Body of pancreas (tissue), 4 donors: ENCODE measurements around the gene ZNF579. TPM values are rescaled to one million over a fixed set of nuclear protein-coding genes. Genes with fewer than 3 reads are reported as not detected.

ENCODE experiments used
- ATAC-seq: fragments of 150-250 bp; one replicate; pipeline ENCODE4 v1.9.1; 2016
- DNase-seq, 4 donors: peaks; one replicate each; pipeline ENCODE4 v3.0.0-alpha.2; 2019
- H3K27ac ChIP-seq, 4 donors: fragments of 200-600 bp; sonication (generic); 1 replicate in 3 of 4; 2 replicates in 1 of 4; pipeline versions ENCODE4 v1.5.1 to v1.6.1; 2016 to 2019; ENCODE audit warnings: mild to moderate bottlenecking in 1 of 4, mixed read lengths in 1 of 4, moderate library complexity in 1 of 4
- H3K27me3 ChIP-seq, 2 donors: fragments of 200-600 bp; sonication (generic); one replicate each; pipeline ENCODE4 v1.6.0; 2016; ENCODE audit warnings: mild to moderate bottlenecking in 1 of 2
- H3K36me3 ChIP-seq, 2 donors: fragments of 200-600 bp; sonication (generic); replicated peaks in 1 of 2; 2 replicates each; pipeline ENCODE4 v1.5.1; 2016; ENCODE audit warnings: low read depth in 2 of 2; ENCODE audit not compliant: insufficient read depth in 1 of 2
- H3K4me1 ChIP-seq: fragments of 200-600 bp; sonication (generic); one replicate; pipeline ENCODE4 v1.6.0; 2016
- H3K4me3 ChIP-seq, 2 donors: fragments of 200-600 bp; sonication (generic); 1 replicate in 1 of 2; 2 replicates in 1 of 2; pipeline ENCODE4 v1.5.1; 2016 to 2019
- H3K9me3 ChIP-seq, 3 donors: fragments of 200-600 bp; sonication (generic); 1 replicate in 2 of 3; 2 replicates in 1 of 3; pipeline ENCODE4 v1.5.1; 2016
- CTCF ChIP-seq, 7 experiments: fragments of 450-650 bp in 4 of 7; fragments of 200-600 bp in 3 of 7; sonication (generic) in 3 of 7; IDR thresholded peaks; one replicate each; pipeline ENCODE4 v1.5.1; 2016 to 2019; ENCODE audit warnings: antibody characterized with exemption in 7 of 7
- POLR2A ChIP-seq, 3 donors: fragments of 450-650 bp; IDR thresholded peaks; one replicate each; pipeline ENCODE4 v1.6.1; 2016; ENCODE audit warnings: antibody characterized with exemption in 3 of 3, mild to moderate bottlenecking in 2 of 3
- WGBS, 2 donors: methylation state at CpG; one replicate each; pipeline ENCODE4 v1.1.5; 2017; 5-methylcytosine and 5-hydroxymethylcytosine counted together
- intact Hi-C: fragments of 100-400 bp; cut with DNase I; formaldehyde crosslinking; loops from one replicate; pipeline ENCODE4 v1.15.1; 2023
- total RNA-seq, 2 donors: library from RNA; depleted of rRNA; stranded (reverse); fragments of >200 nt; gene quantifications; one replicate each; pipeline ENCODE4 v1.1.0, GENCODE V29; 2016

The ZNF579 gene
- total RNA-seq, 2 donors from 2014 or later, result 3.3 to 6.2 TPM

- Histone ChIP-seq H3K9me3 (no peaks in the 10 kb centered on the region), H3K27me3 (no peaks in the 10 kb centered on the region), H3K36me3 (no peaks in the 10 kb centered on the region), H3K4me3 (no peak overlapping the region), H3K4me1 (peaks cover 9% of the 10 kb centered on the region), H3K27ac (no peak overlapping the region)
- no peak for TF ChIP-seq CTCF (IDR thresholded peaks at IDR 0.05)
- no peak for TF ChIP-seq POLR2A (IDR thresholded peaks at IDR 0.05)
- no peak for ATAC-seq
- intact Hi-C loops, result no loop called here
- DNase-seq, result no peak
- WGBS, 2 donors, result 49 to 50% methylated on average over 12 to 13 of the region's 13 CpGs
These were observed 27.1 kb downstream of the ZNF579 start for GRCh38 chr19:55553217-55554182.

- WGBS, 2 donors, result 29 to 48% methylated on average over 11 to 13 of the region's 13 CpGs
- H3K4me3 ChIP-seq, result no peak overlapping the region
- no peak for DNase-seq
- H3K27ac ChIP-seq, result no peak overlapping the region
- TF ChIP-seq CTCF (IDR thresholded peaks at IDR 0.05) (no peak), POLR2A (IDR thresholded peaks at IDR 0.05) (no peak)
- intact Hi-C loops, result no loop called here
- no peaks in the 10 kb centered on the region for H3K27me3 ChIP-seq
- ATAC-seq, result no peak
- H3K4me1 ChIP-seq, result peaks cover 9% of the 10 kb centered on the region
- H3K36me3 ChIP-seq, result no peaks in the 10 kb centered on the region
- no peaks in the 10 kb centered on the region for H3K9me3 ChIP-seq
These were observed 28.0 kb downstream of the ZNF579 start for GRCh38 chr19:55552620-55553019.

- H3K27me3 ChIP-seq, result no peaks in the 10 kb centered on the region
- H3K27ac ChIP-seq, result no peak overlapping the region
- intact Hi-C loops, result no loop called here
- 54 to 62% methylated on average over 5 of the region's 5 CpGs for WGBS, 2 donors
- H3K4me1 ChIP-seq, result peaks cover 9% of the 10 kb centered on the region
- no peak for DNase-seq
- TF ChIP-seq POLR2A (IDR thresholded peaks at IDR 0.05), result no peak
- TF ChIP-seq CTCF (IDR thresholded peaks at IDR 0.05), result no peak
- H3K36me3 ChIP-seq, result no peaks in the 10 kb centered on the region
- ATAC-seq, result no peak
- no peak overlapping the region for H3K4me3 ChIP-seq
- H3K9me3 ChIP-seq, result no peaks in the 10 kb centered on the region
These were observed 28.4 kb downstream of the ZNF579 start for GRCh38 chr19:55552206-55552605.

GRCh38 chr19:55550321-55550650, 30.4 kb downstream of the ZNF579 start:
- no peak overlapping the region for H3K4me3 ChIP-seq
- H3K36me3 ChIP-seq, result no peaks in the 10 kb centered on the region
- no peak for TF ChIP-seq POLR2A (IDR thresholded peaks at IDR 0.05)
- peaks cover 9% of the 10 kb centered on the region for H3K4me1 ChIP-seq
- DNase-seq (no peak), ATAC-seq (no peak)
- H3K27ac ChIP-seq, result peak overlapping the region in 1 of 4 donors; percentile 50
- no peaks in the 10 kb centered on the region for H3K9me3 ChIP-seq
- peaks cover 0 to 3% of the 10 kb centered on the region in 2 donors for H3K27me3 ChIP-seq
- 51 to 62% methylated on average over 7 of the region's 7 CpGs for WGBS, 2 donors
- intact Hi-C loops, result no loop called here

GRCh38 chr19:55549500-55550320, 30.9 kb downstream of the ZNF579 start:
- H3K36me3 ChIP-seq, result no peaks in the 10 kb centered on the region
- H3K27ac ChIP-seq, result peak overlapping the region in 3 of 4 donors; percentile 20 to 50 (median 23)
- intact Hi-C loops, result no loop called here
- H3K27me3 ChIP-seq, result peaks cover 0 to 3% of the 10 kb centered on the region in 2 donors
- no peak overlapping the region for H3K4me3 ChIP-seq
- TF ChIP-seq POLR2A (IDR thresholded peaks at IDR 0.05) (no peak), CTCF (IDR thresholded peaks at IDR 0.05) (no peak)
- DNase-seq (peak in 1 of 4 donors; percentile 32), ATAC-seq (peak; percentile 36)
- peaks cover 9% of the 10 kb centered on the region for H3K4me1 ChIP-seq
- WGBS, 2 donors, result 15 to 22% methylated on average over 14 to 35 of the region's 36 CpGs
- no peaks in the 10 kb centered on the region for H3K9me3 ChIP-seq
